K562 (cell line): ENCODE data around the gene TBC1D17. TPM values are rescaled to one million over a fixed set of nuclear protein-coding genes. Genes with fewer than 3 reads are reported as not detected.
A peak's percentile ranks its signal among the peaks of the same experiment; 100 is the strongest.

Experiments used
- CEBPG ChIP-seq, 3 experiments: fragments of 200-800 bp in 1 of 3; sonication (Bioruptor generic) in 1 of 3; sonication (generic) in 1 of 3; formaldehyde crosslinking in 1 of 3; IDR thresholded peaks in 2 of 3; conservative IDR thresholded peaks in 1 of 3; 2 replicates each; pipeline versions ENCODE4 v1.6.1 to v1.8.0; 2016 to 2022; ENCODE audit warnings: missing compliant biosample characterization in 2 of 3, missing genetic modification characterization in 2 of 3, mild to moderate bottlenecking in 1 of 3, missing genetic modification reagents in 1 of 3
- HMGN3 ChIP-seq: IDR thresholded peaks from 2 replicates; pipeline ENCODE4 v1.6.1; 2011; ENCODE audit warnings: borderline replicate concordance, low read depth, mild to moderate bottlenecking, mixed read lengths, low read length; ENCODE audit not compliant: insufficient read length; ENCODE audit errors: extremely low read depth
- NFE2 ChIP-seq: IDR thresholded peaks from 2 replicates; pipeline ENCODE4 v1.6.1; 2014; ENCODE audit warnings: antibody characterized with exemption, low read depth
- PHF20 ChIP-seq: fragments of 450-650 bp; IDR thresholded peaks from 2 replicates; pipeline ENCODE4 v1.6.1; 2018; ENCODE audit not compliant: partially characterized antibody
- SLC30A9 ChIP-seq: fragments of 250-450 bp; sonication (Bioruptor Pico); IDR thresholded peaks from 2 replicates; pipeline ENCODE4 v1.8.0; 2022; ENCODE audit warnings: mild to moderate bottlenecking, moderate library complexity
- ZC3H4 ChIP-seq: sonication (generic); formaldehyde crosslinking; IDR thresholded peaks from 2 replicates; pipeline ENCODE4 v1.9.0; 2021; ENCODE audit warnings: missing genetic modification reagents, borderline replicate concordance
- polyA plus RNA-seq, 8 experiments: library from polyadenylated mRNA; depleted of rRNA in 4 of 8; stranded (reverse) in 5 of 8; unstranded in 3 of 8; fragments of >200 nt; fragmentation: Nextera tagmentation in 2 of 8; fragmentation: Illumina TruSeq in 1 of 8; extraction: Ambion mirVana in 2 of 8; extraction: Trizol in 1 of 8; gene quantifications; 2 replicates each; pipeline versions ENCODE4 v1.2.1 to v1.2.3, GENCODE V29; 2011 to 2014; ENCODE audit warnings: inconsistent platforms in 1 of 8, missing spikeins in 1 of 8
- total RNA-seq, 7 experiments: library from RNA; depleted of rRNA in 6 of 7; stranded (reverse); fragments of >200 nt in 6 of 7; fragmentation: Illumina TruSeq in 2 of 7; extraction: Trizol in 2 of 7; gene quantifications; 2 replicates each; pipeline versions ENCODE4 v1.2.1 to v1.2.3, GENCODE V29; 2011 to 2021; ENCODE audit warnings: low replicate concordance in 1 of 7
- TF ChIP-seq, protein P1 (sequence below): fragments of 450-650 bp; IDR thresholded peaks from 2 replicates; pipeline ENCODE4 v1.6.1; 2016; ENCODE audit warnings: borderline replicate concordance
- TF ChIP-seq, protein P2 (sequence below): fragments of 450-650 bp; IDR thresholded peaks from 2 replicates; pipeline ENCODE4 v1.6.1; 2018; ENCODE audit warnings: mild to moderate bottlenecking, low read depth; ENCODE audit not compliant: partially characterized antibody
- TF ChIP-seq, protein P3 (sequence below): fragments of 450-650 bp; formaldehyde crosslinking; conservative IDR thresholded peaks from 2 replicates; pipeline ENCODE4 v1.4.0; 2022; ENCODE audit warnings: mild to moderate bottlenecking, missing genetic modification characterization
- TF ChIP-seq, protein P4 (sequence below), 3 experiments: IDR thresholded peaks in 2 of 3; conservative IDR thresholded peaks in 1 of 3; 2 replicates each; pipeline ENCODE4 v1.5.1; 2011 to 2012; ENCODE audit warnings: low read length in 3 of 3, mild to moderate bottlenecking in 3 of 3, control low read depth in 2 of 3, improper control_type of control experiment in 1 of 3, inconsistent platforms in 1 of 3, low read depth in 1 of 3, mixed read lengths in 1 of 3, moderate library complexity in 1 of 3; ENCODE audit not compliant: insufficient read depth in 2 of 3
- TF ChIP-seq, protein P5 (sequence below): fragments of 250-450 bp; sonication (Bioruptor Pico); IDR thresholded peaks from 2 replicates; pipeline ENCODE4 v1.4.0; 2020; ENCODE audit warnings: borderline replicate concordance
- TF ChIP-seq, protein P6 (sequence below): fragments of 250-450 bp; sonication (Bioruptor Pico); IDR thresholded peaks from 2 replicates; pipeline ENCODE4 v1.6.1; 2021; ENCODE audit warnings: mild to moderate bottlenecking
- TF ChIP-seq, protein P7 (sequence below): fragments of 450-650 bp; conservative IDR thresholded peaks from 2 replicates; pipeline ENCODE4 v1.6.1; 2016; ENCODE audit warnings: missing genetic modification characterization, low read depth, mild to moderate bottlenecking, missing compliant biosample characterization, moderate library complexity

The TBC1D17 gene
- total and polyA plus RNA-seq, 9 of the 15 experiments (the other 6 are each of a cell fraction or from before 2014, with no cell fraction given): 0.42 to 16.0 (median 3.8) TPM

DNA sequence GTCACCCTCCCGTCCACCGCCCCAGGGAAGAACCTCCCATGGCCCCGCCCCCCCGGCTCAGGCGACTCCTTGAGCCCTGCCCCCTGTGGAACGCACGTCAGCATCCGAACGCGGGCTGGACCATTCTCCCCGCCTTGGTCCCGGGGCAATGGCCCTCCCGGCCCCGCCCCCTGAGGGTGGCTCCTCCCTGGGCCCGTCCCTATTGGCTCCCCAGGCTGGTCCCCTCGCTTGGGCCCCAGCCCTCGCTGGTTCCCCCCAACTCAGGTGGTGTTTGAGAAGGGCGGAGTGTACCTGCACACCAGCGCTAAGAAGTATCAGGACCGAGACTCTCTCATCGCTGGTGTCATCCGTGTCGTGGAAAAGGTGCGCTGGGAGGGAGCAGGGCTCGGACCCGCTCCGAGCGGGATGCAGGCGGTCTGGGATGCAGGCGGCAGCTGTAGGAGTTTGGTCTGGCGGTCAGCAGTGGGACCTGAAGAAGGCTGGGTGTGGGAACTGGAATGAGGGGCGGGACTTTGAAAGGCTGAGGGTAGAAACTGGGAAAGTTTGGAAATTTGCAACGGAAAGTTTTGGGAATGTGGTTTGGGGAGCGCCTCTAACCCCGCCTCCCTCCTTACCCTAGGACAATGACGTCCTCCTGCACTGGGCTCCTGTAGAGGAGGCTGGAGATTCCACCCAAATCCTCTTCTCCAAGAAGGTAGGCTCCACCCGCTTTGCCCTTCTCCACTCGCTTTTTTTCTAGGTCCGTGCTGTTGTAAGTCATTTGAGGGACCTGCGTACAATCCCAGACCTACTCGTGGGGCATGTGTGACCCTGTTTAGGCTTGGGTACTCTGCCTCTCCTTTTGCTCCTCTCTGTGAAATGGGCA, 609 bp downstream of the TBC1D17 start (continued):
- TF ChIP-seq, protein P1, sequence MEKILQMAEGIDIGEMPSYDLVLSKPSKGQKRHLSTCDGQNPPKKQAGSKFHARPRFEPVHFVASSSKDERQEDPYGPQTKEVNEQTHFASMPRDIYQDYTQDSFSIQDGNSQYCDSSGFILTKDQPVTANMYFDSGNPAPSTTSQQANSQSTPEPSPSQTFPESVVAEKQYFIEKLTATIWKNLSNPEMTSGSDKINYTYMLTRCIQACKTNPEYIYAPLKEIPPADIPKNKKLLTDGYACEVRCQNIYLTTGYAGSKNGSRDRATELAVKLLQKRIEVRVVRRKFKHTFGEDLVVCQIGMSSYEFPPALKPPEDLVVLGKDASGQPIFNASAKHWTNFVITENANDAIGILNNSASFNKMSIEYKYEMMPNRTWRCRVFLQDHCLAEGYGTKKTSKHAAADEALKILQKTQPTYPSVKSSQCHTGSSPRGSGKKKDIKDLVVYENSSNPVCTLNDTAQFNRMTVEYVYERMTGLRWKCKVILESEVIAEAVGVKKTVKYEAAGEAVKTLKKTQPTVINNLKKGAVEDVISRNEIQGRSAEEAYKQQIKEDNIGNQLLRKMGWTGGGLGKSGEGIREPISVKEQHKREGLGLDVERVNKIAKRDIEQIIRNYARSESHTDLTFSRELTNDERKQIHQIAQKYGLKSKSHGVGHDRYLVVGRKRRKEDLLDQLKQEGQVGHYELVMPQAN: no peak
- TF ChIP-seq HMGN3 (peak; percentile 70), ZC3H4 (CRISPR knock-in tag) (no peak), CEBPG (CRISPR knock-in tag; IDR thresholded peaks at IDR 0.05) (no peak), CEBPG (tag; conservative IDR thresholded peaks at IDR 0.05 in 1 of 2, IDR thresholded peaks at IDR 0.05 in 1 of 2) (no peak), NFE2 (no peak), SLC30A9 (CRISPR knock-in tag) (no peak), PHF20 (no peak)
- TF ChIP-seq, protein P2, sequence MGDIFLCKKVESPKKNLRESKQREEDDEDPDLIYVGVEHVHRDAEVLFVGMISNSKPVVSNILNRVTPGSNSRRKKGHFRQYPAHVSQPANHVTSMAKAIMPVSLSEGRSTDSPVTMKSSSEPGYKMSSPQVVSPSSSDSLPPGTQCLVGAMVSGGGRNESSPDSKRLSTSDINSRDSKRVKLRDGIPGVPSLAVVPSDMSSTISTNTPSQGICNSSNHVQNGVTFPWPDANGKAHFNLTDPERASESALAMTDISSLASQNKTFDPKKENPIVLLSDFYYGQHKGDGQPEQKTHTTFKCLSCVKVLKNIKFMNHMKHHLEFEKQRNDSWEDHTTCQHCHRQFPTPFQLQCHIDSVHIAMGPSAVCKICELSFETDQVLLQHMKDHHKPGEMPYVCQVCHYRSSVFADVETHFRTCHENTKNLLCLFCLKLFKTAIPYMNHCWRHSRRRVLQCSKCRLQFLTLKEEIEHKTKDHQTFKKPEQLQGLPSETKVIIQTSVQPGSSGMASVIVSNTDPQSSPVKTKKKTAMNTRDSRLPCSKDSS: no peak
- TF ChIP-seq, protein P3, sequence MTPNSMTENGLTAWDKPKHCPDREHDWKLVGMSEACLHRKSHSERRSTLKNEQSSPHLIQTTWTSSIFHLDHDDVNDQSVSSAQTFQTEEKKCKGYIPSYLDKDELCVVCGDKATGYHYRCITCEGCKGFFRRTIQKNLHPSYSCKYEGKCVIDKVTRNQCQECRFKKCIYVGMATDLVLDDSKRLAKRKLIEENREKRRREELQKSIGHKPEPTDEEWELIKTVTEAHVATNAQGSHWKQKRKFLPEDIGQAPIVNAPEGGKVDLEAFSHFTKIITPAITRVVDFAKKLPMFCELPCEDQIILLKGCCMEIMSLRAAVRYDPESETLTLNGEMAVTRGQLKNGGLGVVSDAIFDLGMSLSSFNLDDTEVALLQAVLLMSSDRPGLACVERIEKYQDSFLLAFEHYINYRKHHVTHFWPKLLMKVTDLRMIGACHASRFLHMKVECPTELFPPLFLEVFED: 0 out of 2 replicates have a peak, but pooled peaks have one; percentile 27
- TF ChIP-seq, protein P4, sequence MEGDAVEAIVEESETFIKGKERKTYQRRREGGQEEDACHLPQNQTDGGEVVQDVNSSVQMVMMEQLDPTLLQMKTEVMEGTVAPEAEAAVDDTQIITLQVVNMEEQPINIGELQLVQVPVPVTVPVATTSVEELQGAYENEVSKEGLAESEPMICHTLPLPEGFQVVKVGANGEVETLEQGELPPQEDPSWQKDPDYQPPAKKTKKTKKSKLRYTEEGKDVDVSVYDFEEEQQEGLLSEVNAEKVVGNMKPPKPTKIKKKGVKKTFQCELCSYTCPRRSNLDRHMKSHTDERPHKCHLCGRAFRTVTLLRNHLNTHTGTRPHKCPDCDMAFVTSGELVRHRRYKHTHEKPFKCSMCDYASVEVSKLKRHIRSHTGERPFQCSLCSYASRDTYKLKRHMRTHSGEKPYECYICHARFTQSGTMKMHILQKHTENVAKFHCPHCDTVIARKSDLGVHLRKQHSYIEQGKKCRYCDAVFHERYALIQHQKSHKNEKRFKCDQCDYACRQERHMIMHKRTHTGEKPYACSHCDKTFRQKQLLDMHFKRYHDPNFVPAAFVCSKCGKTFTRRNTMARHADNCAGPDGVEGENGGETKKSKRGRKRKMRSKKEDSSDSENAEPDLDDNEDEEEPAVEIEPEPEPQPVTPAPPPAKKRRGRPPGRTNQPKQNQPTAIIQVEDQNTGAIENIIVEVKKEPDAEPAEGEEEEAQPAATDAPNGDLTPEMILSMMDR (IDR thresholded peaks at IDR 0.05 in 2 of 3, conservative IDR thresholded peaks at IDR 0.05 in 1 of 3; ENCODE audit: insufficient read depth in 2 of 3, low read depth in 1 of 3, low read length in 3 of 3): no peak
- TF ChIP-seq, protein P5, sequence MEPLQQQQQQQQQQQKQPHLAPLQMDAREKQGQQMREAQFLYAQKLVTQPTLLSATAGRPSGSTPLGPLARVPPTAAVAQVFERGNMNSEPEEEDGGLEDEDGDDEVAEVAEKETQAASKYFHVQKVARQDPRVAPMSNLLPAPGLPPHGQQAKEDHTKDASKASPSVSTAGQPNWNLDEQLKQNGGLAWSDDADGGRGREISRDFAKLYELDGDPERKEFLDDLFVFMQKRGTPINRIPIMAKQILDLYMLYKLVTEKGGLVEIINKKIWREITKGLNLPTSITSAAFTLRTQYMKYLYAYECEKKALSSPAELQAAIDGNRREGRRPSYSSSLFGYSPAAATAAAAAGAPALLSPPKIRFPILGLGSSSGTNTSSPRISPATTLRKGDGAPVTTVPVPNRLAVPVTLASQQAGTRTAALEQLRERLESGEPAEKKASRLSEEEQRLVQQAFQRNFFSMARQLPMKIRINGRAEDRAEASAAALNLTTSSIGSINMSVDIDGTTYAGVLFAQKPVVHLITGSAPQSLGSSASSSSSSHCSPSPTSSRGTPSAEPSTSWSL (CRISPR knock-in tag): no peak
- TF ChIP-seq, protein P6, sequence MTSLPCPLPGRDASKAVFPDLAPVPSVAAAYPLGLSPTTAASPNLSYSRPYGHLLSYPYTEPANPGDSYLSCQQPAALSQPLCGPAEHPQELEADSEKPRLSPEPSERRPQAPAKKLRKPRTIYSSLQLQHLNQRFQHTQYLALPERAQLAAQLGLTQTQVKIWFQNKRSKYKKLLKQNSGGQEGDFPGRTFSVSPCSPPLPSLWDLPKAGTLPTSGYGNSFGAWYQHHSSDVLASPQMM (CRISPR knock-in tag): no peak
- TF ChIP-seq, protein P7, sequence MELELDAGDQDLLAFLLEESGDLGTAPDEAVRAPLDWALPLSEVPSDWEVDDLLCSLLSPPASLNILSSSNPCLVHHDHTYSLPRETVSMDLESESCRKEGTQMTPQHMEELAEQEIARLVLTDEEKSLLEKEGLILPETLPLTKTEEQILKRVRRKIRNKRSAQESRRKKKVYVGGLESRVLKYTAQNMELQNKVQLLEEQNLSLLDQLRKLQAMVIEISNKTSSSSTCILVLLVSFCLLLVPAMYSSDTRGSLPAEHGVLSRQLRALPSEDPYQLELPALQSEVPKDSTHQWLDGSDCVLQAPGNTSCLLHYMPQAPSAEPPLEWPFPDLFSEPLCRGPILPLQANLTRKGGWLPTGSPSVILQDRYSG (tag): no peak
